Epithelial cell of prostate (primary cell): Measurements from ENCODE around the gene TOMM22.

Experiments used
- DNase-seq: peaks from one replicate; pipeline ENCODE4 v3.0.0-alpha.2; 2011; ENCODE audit warnings: low read depth, low spot score
- H3K27ac ChIP-seq: fragments of 450-650 bp; 2 replicates; pipeline ENCODE4 v1.5.1; 2017; ENCODE audit warnings: mild to moderate bottlenecking

The TOMM22 gene

DNA sequence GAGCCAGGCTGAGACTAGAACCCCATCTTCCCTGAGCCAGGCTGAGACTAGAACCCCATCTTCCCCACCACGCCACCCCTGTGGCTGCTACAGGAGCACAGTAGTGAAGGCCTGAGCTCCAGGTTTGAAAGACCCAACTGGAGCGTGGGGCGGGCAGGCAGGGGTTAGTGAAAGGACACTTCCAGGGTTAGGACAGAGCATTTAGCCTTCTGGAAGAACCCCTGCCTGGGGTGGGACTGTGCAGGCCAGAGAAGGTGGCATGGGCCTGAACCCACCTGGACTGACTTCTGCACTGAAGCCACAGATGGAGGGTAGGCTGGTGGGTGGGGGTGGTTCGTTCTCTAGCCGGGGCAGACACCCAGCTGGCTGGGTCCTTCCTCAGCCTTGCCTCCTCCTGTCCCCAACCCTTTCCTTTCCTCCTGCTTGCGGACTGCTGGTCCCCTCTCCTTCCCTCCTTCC lies 50.0 kb downstream of the TOMM22 start:
- no peak for DNase-seq
- no peak overlapping the region for H3K27ac ChIP-seq

- DNase-seq: no peak
- no peak overlapping the region for H3K27ac ChIP-seq
Observed at GRCh38 chr22:38732251-38732815, 50.6 kb downstream of the TOMM22 start.

- no peak for DNase-seq
- no peak overlapping the region for H3K27ac ChIP-seq
Observed at GRCh38 chr22:38733329-38733723, 51.6 kb downstream of the TOMM22 start.

- no peak for DNase-seq
- no peak overlapping the region for H3K27ac ChIP-seq
Observed at GRCh38 chr22:38733724-38734381, 52.1 kb downstream of the TOMM22 start.

GRCh38 chr22:38734421-38735100 lies 52.8 kb downstream of the TOMM22 start:
- no peak for DNase-seq
- H3K27ac ChIP-seq: no peak overlapping the region
